ENCODE measurements around the gene SEMA3F.

- TF ChIP-seq EP300 (IDR thresholded peaks at IDR 0.05), result no peak
- TF ChIP-seq MYC (IDR thresholded peaks at IDR 0.05; ENCODE audit: borderline replicate concordance, low read length), result no peak
- TF ChIP-seq CTCF (IDR thresholded peaks at IDR 0.05), result no peak
- TF ChIP-seq REST (IDR thresholded peaks at IDR 0.05), result no peak
- TF ChIP-seq ESRRA (IDR thresholded peaks at IDR 0.05; ENCODE audit: borderline replicate concordance, low read length), result no peak
- no peak for TF ChIP-seq RCOR1 (IDR thresholded peaks at IDR 0.05; ENCODE audit: low read depth, low read length)
- TF ChIP-seq RARB (CRISPR knock-in tag; IDR thresholded peaks at IDR 0.05), result no peak
- TF ChIP-seq POLR2A (IDR thresholded peaks at IDR 0.05; ENCODE audit: low read length), result no peak
Measured at GRCh38 chr3:50147016-50147415, 8.1 kb upstream of the SEMA3F start.

Data from A549 (cell line).